GM10248 (cell line): Measurements from ENCODE around the gene RBP5.

Experiments used
- CTCF ChIA-PET: fragments of 300-600 bp; sonication (Branson Sonifier 250); formaldehyde crosslinking; extraction: SDS; loops from one replicate; lab custom pipeline; 2021; ENCODE audit warnings: antibody characterized with exemption; lab: Yijun Ruan, JAX
- POLR2A ChIA-PET: fragments of 350-650 bp; sonication (Branson Sonifier 250); formaldehyde crosslinking; extraction: SDS; loops from one replicate; lab custom pipeline; 2020; ENCODE audit warnings: antibody characterized with exemption; lab: Yijun Ruan, JAX
- DNase-seq: peaks from one replicate; pipeline ENCODE4 v3.0.0; 2012; ENCODE audit errors: extremely low spot score
- CTCF ChIP-seq: IDR thresholded peaks from 2 replicates; pipeline ENCODE4 v1.5.1; 2012; ENCODE audit warnings: mild to moderate bottlenecking, low read depth; ENCODE audit errors: extremely low read depth, missing control alignments, control extremely low read depth

The RBP5 gene

GRCh38 chr12:7162691-7163114 is 34.0 kb upstream of the RBP5 start:
- ChIA-PET POLR2A (no interaction called here), CTCF (interaction anchor here (0.8 to 1.3 kb wide), 4 partner anchors 9 to 22 kb away, joined by 3 to 5 read pairs (median 3); no protein-coding TSS in a partner anchor)
- DNase-seq = peak; percentile 35
- no peak for TF ChIP-seq CTCF

- DNase-seq = no peak
- CTCF ChIA-PET = interaction anchor here (0.8 to 1.3 kb wide), 4 partner anchors 8 to 21 kb away, joined by 3 to 5 read pairs (median 3); no protein-coding TSS in a partner anchor
- no peak for TF ChIP-seq CTCF
- POLR2A ChIA-PET = no interaction called here
These were observed 33.1 kb upstream of the RBP5 start for GRCh38 chr12:7161811-7162210.

- ChIA-PET CTCF (interaction anchor here (0.9 kb wide), 1 partner anchor 10 kb away, joined by 3 read pairs; no protein-coding TSS in a partner anchor), POLR2A (no interaction called here)
- no peak for DNase-seq
- no peak for TF ChIP-seq CTCF
These were observed 32.6 kb upstream of the RBP5 start for GRCh38 chr12:7161327-7161726.

DNA sequence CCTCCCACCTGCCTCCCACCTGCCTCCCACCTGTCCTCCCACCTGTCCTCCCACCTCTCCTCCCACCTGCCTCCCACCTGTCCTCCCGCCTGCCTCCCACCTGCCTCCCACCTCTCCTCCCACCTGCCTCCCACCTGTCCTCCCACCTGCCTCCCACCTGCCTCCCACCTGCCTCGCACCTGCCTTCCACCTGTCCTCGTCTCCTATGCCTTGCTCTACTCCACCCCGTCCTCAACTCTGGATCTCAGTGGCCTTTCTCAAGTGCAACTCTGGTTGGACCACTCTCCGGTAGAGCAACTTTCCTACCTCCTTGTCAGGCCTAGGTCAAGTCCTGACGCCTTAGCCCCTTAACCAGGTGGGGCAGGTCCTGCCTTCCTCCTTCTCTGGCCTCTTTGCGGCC is 31.5 kb upstream of the RBP5 start:
- no peak for TF ChIP-seq CTCF
- POLR2A ChIA-PET = interaction anchor here (0.6 kb wide), 1 partner anchor 40 kb away, joined by 3 read pairs; no protein-coding TSS in a partner anchor
- DNase-seq = peak; percentile 6
- CTCF ChIA-PET = interaction anchor here (0.9 kb wide), 1 partner anchor 9 kb away, joined by 3 read pairs; no protein-coding TSS in a partner anchor

DNA sequence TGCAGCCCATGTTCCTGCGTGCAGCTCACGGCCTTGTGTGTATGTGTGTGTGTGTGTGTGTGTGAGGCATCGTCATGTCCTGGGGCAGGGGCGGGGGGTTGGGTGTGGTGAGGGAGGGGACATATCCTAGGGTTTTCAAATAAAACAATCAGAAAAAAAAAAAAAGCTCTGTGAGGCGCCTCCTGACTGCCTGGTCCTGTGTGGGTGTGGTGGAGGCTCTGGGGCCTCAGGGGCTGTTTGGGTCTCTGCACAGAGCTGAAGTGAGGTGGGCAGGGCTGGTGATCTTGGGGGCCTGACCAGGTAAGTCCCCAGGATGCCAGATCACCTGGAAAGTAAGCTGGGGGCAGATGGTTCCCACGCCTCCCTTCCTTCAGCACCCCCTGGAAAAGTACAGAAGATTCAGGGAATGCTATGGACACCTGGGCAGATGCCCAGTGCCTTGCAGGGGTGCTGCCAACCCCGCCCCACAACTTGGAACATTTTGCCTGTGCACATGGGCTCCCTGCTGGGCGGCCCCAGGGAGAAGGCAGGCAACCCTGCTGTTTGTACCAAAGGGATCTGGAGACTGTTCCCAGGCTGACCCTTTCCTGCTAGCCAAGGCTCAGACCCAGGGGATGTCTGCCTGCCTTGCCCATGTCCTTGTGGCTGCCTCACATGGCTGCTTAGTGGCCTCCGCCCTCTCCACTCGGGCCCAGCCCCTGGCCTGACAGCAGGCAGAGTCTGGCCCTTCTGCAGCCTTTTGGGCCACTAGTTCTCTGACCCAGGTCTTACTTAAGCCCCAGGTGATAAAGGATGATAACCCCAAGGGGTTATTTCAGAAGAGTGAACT is 30.3 kb upstream of the RBP5 start:
- TF ChIP-seq CTCF = no peak
- ChIA-PET POLR2A (no interaction called here), CTCF (interaction anchor here (1.2 to 1.3 kb wide), 3 partner anchors 14 to 48 kb away, joined by 3 to 4 read pairs (median 3); no protein-coding TSS in a partner anchor)
- DNase-seq = peak; percentile 15

DNA sequence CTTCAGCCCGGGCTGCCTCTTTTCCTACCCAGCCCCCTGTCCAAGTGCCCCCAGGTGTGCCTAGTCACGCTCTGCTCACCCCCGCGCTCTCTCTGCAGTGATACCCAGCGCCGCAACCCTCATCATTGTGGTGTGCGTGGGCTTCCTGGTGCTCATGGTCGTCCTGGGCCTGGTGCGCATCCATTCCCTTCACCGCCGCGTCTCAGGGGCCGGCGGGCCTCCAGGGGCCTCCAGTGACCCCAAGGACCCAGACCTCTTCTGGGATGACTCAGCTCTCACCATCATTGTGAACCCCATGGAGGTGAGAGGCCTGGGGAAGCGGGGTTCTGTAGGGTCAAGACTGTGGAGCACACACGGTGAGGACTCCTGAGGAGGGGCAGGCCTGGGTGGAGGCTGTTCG is 28.7 kb upstream of the RBP5 start:
- TF ChIP-seq CTCF = no peak
- ChIA-PET POLR2A (no interaction called here), CTCF (interaction anchor here (0.9 kb wide), 1 partner anchor 8 kb away, joined by 3 read pairs; no protein-coding TSS in a partner anchor)
- DNase-seq = no peak
